ENCODE results near the gene SPSB2.

Gene SPSB2

GRCh38 chr12:6873094-6874014 is at the start of gene SPSB2:
TSS of gene SPSB2 (minus strand) at chr12:6873303. CDS start at chr12:6872901, 402 bp downstream.
- TF ChIP-seq TCF12 (IDR thresholded peaks at IDR 0.05; ENCODE audit: low read depth) (no peak; the same call in 1 of the 2 replicates), CEBPB (IDR thresholded peaks at IDR 0.05) (no peak), RAD21 (IDR thresholded peaks at IDR 0.05; ENCODE audit: low read depth) (no peak), YY1 (IDR thresholded peaks at IDR 0.05; ENCODE audit: low read depth) (0 out of 2 replicates have a peak, but pooled peaks have one; percentile 12), TAF1 (IDR thresholded peaks at IDR 0.05; ENCODE audit: low read depth) (peak; percentile 81), EP300 (IDR thresholded peaks at IDR 0.05; ENCODE audit: borderline replicate concordance) (no peak), REST (IDR thresholded peaks at IDR 0.05; ENCODE audit: low read depth) (no peak), NFIC (IDR thresholded peaks at IDR 0.05) (peak; percentile 17; the same call in 1 of the 2 replicates), FOXM1 (IDR thresholded peaks at IDR 0.05; ENCODE audit: borderline replicate concordance, low read depth) (no peak), TEAD4 (IDR thresholded peaks at IDR 0.05) (0 out of 2 replicates have a peak, but pooled peaks have one; percentile 4), EGR1 (IDR thresholded peaks at IDR 0.05) (peak; percentile 58; the same call in 1 of the 2 replicates), CREB1 (IDR thresholded peaks at IDR 0.05; ENCODE audit: low read depth) (no peak), MAX (IDR thresholded peaks at IDR 0.05) (no peak; the same call in 1 of the 2 replicates), USF1 (IDR thresholded peaks at IDR 0.05) (no peak), ZBTB7A (IDR thresholded peaks at IDR 0.05; ENCODE audit: low read depth) (peak; percentile 79; the same call in 1 of the 2 replicates)

GRCh38 chr12:6921996-6922946 is 49.2 kb upstream of the SPSB2 start:
- TF ChIP-seq CREB1 (IDR thresholded peaks at IDR 0.05; ENCODE audit: low read depth) (no peak), TEAD4 (IDR thresholded peaks at IDR 0.05) (no peak), MAX (IDR thresholded peaks at IDR 0.05) (no peak), REST (IDR thresholded peaks at IDR 0.05; ENCODE audit: low read depth) (no peak), EP300 (IDR thresholded peaks at IDR 0.05; ENCODE audit: borderline replicate concordance) (no peak), EGR1 (IDR thresholded peaks at IDR 0.05) (no peak), NFIC (IDR thresholded peaks at IDR 0.05) (no peak), USF1 (IDR thresholded peaks at IDR 0.05) (no peak), RAD21 (IDR thresholded peaks at IDR 0.05; ENCODE audit: low read depth) (no peak), CEBPB (IDR thresholded peaks at IDR 0.05) (no peak), TAF1 (IDR thresholded peaks at IDR 0.05; ENCODE audit: low read depth) (no peak), ZBTB7A (IDR thresholded peaks at IDR 0.05; ENCODE audit: low read depth) (no peak), FOXM1 (IDR thresholded peaks at IDR 0.05; ENCODE audit: borderline replicate concordance, low read depth) (no peak), YY1 (IDR thresholded peaks at IDR 0.05; ENCODE audit: low read depth) (no peak), TCF12 (IDR thresholded peaks at IDR 0.05; ENCODE audit: low read depth) (no peak)

- no peak for TF ChIP-seq TAF1 (IDR thresholded peaks at IDR 0.05; ENCODE audit: low read depth)
- no peak for TF ChIP-seq FOXM1 (IDR thresholded peaks at IDR 0.05; ENCODE audit: borderline replicate concordance, low read depth)
- TF ChIP-seq MAX (IDR thresholded peaks at IDR 0.05), result no peak
- TF ChIP-seq REST (IDR thresholded peaks at IDR 0.05; ENCODE audit: low read depth), result no peak
- no peak for TF ChIP-seq ZBTB7A (IDR thresholded peaks at IDR 0.05; ENCODE audit: low read depth)
- TF ChIP-seq CREB1 (IDR thresholded peaks at IDR 0.05; ENCODE audit: low read depth), result no peak
- no peak for TF ChIP-seq NFIC (IDR thresholded peaks at IDR 0.05)
- no peak for TF ChIP-seq TCF12 (IDR thresholded peaks at IDR 0.05; ENCODE audit: low read depth)
- no peak for TF ChIP-seq TEAD4 (IDR thresholded peaks at IDR 0.05)
- no peak for TF ChIP-seq USF1 (IDR thresholded peaks at IDR 0.05)
- TF ChIP-seq RAD21 (IDR thresholded peaks at IDR 0.05; ENCODE audit: low read depth), result no peak
These were observed 48.4 kb upstream of the SPSB2 start for GRCh38 chr12:6921539-6921938.
